ENCODE measurements around the gene NDUFS8.

Gene NDUFS8

DNA sequence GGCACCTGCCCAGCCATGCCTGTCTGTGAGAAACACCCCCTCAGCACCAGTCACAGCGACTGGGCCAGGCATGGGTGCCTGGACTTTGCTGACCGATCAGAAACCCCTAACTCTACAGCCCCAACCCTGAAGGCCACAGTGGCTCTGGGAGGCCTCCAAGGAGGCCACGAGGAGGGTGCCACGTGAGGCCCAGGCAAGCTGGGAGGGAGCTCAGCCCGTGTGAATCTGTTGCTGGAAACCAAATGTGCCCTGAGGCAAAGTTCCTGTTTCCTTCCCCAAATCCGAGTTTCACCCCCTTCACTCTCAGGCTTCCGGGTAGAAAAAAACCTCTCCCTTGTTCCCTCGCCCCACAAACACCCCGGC lies 27.9 kb upstream of the NDUFS8 start:
- TF ChIP-seq, protein P1, sequence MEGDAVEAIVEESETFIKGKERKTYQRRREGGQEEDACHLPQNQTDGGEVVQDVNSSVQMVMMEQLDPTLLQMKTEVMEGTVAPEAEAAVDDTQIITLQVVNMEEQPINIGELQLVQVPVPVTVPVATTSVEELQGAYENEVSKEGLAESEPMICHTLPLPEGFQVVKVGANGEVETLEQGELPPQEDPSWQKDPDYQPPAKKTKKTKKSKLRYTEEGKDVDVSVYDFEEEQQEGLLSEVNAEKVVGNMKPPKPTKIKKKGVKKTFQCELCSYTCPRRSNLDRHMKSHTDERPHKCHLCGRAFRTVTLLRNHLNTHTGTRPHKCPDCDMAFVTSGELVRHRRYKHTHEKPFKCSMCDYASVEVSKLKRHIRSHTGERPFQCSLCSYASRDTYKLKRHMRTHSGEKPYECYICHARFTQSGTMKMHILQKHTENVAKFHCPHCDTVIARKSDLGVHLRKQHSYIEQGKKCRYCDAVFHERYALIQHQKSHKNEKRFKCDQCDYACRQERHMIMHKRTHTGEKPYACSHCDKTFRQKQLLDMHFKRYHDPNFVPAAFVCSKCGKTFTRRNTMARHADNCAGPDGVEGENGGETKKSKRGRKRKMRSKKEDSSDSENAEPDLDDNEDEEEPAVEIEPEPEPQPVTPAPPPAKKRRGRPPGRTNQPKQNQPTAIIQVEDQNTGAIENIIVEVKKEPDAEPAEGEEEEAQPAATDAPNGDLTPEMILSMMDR (IDR thresholded peaks at IDR 0.05; ENCODE audit: low read depth, low read length), result no peak
- no peak overlapping the region for H3K4me3 ChIP-seq (ENCODE audit: low read depth, low read length)

DNA sequence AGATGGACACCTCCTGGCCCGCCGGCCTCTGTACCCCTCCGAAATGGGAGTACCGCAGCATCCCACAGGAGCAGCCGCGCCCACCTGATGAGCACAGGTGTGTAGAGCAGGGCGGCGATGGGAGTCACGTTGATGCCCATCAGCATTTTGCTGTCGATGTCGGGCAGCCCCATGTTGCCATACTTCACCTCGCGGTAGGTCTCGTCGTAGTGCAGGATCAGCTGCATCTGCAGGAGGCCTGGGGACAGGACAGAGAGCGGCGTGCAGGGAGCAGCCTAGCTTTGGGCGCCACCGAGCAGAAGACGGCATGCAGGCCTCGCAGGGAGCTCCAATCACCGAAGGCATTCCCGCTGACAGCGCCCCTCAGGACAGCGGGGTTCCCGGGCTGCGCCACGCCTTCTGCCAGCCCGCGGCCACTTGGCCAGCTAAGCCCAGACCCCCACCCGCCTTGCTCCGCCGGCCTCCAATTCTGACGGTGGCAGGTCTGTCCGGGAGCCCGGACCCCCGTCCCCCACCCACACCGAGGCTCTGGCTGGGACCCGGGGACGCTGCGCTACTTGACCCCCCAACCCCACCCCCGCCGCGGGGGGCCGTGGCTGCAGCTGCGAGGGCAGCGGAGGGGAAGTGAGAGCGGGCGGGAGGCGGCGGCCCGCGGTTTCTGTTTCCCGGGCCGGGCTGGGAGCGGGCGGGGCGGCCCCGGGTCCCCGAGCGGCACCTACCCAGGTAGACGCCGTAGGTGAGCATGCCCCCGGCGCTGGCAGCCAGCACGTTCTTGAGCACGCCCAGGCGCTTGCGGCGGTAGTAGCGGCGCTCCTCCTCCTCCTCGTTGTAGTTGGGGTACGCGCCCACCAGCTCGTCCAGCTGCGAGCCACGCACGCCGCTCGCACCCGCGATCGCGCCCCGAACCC lies 27.3 kb upstream of the NDUFS8 start:
- peak overlapping the region; percentile 63 for H3K4me3 ChIP-seq (ENCODE audit: low read depth, low read length)
- TF ChIP-seq, protein P1 (IDR thresholded peaks at IDR 0.05; ENCODE audit: low read depth, low read length), result no peak

DNA sequence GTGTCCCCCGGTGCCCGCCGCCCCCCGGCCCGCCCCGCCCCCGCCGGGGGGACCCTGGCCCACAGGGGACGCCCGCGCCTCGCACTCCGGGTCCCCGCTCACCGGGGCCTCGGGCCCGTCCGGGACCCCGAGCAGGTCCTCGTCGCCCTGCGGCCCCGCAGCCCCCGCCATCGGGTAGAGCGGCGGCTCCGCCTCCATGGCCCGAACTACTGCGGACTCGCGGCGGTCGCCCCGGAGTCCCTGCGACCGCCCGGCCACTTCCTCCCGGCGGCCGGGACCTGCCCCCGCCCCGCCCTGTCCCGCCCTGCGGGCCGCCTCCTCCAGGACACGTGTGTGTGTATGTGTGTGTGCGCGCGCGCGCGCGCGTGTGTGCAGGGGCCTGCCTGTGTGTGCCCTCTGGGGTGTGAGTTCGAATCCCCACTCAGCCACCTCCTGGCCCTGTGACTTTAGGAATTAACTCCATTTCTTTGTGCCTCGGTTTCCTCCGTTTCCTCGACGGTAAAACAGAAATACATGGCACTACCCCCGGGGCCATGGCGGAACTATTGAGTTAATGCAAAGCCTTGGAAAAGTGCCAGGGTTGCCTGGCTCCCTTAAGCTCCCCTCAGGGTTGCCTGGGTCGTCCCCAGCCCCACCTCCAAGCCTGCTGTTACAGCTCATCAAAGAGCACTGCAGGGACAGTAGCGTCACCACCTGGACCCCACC lies 26.5 kb upstream of the NDUFS8 start, which contains the start of gene UNC93B1:
UNC93B1 (minus strand) TSS at position 252 of the 705 bp plus-strand sequence; CDS start at position 198, 54 bp downstream.
- H3K4me3 ChIP-seq (ENCODE audit: low read depth, low read length), result peak within 1 kb of the TSS; percentile 63
- TF ChIP-seq, protein P1 (IDR thresholded peaks at IDR 0.05; ENCODE audit: low read depth, low read length), result no peak

DNA sequence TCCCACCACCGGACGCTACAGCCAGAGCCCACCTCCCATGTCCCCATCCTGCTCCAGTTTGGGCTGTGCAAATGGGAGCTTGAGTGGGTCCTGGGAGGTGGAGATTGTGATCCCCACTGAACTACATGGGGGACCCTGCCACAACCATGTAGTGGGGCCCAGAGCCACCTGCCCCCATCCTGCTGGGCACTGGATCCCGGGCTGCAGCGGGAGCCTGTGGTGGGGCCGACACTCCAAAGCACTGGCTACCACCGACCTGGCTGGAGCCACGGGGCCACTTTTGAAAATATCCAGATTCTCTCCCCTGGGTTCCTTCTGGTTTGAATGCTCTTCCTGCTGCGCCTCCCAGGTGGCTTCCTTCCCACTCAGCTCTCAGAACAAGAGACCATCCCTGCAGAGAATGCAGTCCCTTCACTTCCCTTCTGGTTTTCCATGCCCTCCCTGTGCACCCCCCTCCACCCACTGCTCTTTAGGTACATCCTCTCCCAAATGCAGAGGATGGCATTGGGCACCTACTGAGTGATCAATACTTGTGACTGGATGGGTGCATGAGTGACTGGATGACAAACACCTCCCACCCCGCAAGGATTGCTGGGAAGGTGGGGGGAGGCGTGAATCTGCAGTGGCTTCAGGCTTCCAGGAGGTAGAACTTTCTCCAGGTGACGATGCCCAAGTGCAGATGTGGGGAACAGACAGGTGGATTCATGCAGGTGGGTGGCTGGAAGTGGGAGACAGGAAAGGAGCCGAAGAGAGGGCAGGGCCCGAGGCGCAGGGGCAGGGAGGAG lies 25.7 kb upstream of the NDUFS8 start:
- TF ChIP-seq, protein P1 (IDR thresholded peaks at IDR 0.05; ENCODE audit: low read depth, low read length), result no peak
- H3K4me3 ChIP-seq (ENCODE audit: low read depth, low read length), result no peak overlapping the region; the same call in 1 of the 2 replicates

DNA sequence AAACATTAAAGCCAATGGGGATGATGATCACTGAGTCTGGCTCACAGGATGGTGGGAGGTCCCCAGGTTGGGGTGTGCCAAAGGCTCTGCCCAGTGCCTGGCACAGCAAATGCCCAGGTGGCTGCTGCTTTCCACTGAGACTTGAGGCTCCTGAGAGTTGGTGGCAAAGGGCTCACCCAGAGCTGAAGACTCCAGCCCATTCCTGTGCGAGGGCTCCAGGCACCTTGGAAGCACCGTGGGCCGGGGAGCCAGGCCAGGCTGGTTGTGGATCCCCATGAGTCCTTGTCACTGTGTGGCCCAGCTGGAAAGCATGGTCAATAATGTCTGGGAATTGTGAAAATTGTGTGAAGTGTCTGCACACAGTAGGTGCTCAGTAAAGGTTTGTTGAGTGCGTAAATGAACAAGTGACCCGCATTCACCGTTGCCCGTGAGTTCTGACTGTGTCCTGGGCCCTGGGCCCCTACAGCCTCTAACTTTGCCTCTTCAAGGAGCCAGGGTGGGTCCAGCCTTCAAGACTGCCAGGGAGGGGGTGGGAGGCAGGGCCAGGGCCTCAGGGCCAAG lies 23.8 kb upstream of the NDUFS8 start:
- no peak overlapping the region for H3K4me3 ChIP-seq (ENCODE audit: low read depth, low read length)
- TF ChIP-seq, protein P1 (IDR thresholded peaks at IDR 0.05; ENCODE audit: low read depth, low read length), result no peak

DNA sequence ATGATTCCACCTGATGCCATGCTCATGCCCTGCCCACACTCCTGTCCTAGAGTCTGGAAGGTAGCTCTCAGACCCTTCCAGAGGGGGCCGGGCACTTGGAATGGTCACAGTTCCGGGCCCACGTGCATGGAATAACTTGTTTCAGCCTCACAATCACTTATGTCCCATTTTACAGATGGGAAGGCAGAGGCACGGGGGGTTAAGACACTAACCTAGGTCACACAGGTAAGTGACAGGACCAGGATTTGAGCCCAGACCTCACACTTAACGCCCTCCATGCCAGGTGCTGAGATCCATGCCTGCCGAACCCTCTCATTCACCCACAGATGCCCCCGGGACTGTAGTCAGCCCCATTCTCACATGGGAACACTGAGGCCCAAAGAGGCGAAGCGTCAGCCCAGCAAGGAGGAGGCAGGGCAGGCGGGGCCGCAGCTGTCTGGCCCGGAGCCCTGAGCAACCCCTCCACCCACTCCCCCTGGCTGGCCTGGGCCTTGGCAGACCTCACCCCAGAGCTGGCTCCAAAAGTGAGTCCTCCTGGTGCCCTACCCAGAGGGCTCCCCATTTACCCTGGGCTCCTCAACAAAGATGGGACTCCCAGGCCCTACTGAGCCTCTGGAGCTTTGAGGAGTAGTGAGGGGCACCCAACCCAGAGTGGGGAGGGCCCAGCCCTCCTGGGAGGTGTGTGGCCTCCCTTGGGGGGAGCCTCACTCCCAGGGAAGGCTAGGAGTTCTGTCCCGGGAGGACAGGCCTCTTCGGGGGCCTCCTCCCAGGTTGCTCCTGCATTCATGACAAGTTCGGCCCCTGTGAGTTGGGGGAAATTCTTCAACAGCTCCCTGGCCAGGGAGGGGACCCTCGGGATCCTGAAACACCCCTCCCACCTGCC lies 22.7 kb upstream of the NDUFS8 start:
- H3K4me3 ChIP-seq (ENCODE audit: low read depth, low read length), result no peak overlapping the region
- TF ChIP-seq, protein P1 (IDR thresholded peaks at IDR 0.05; ENCODE audit: low read depth, low read length), result no peak
